MM.1S (cell line): Measurements from ENCODE around the gene RTN4RL2.

ENCODE experiments used
- DNase-seq: peaks from one replicate; pipeline ENCODE4 v3.0.0-alpha.2; 2015
- H2AFZ ChIP-seq: fragments of 300-600 bp; sonication (generic); 2 replicates; pipeline ENCODE4 v1.6.0; 2016; ENCODE audit warnings: antibody characterized with exemption, low read length
- H3F3A ChIP-seq: fragments of 300-600 bp; sonication (generic); 2 replicates; pipeline ENCODE4 v1.6.1; 2016; ENCODE audit warnings: mild to moderate bottlenecking, antibody characterized with exemption, low read length, moderate library complexity, mixed read lengths; ENCODE audit not compliant: insufficient read depth
- H3K27ac ChIP-seq: fragments of 300-600 bp; sonication (generic); 2 replicates; pipeline ENCODE4 v1.5.1; 2016; ENCODE audit warnings: mild to moderate bottlenecking, low read length
- H3K27me3 ChIP-seq: fragments of 300-600 bp; sonication (generic); replicated peaks from 2 replicates; pipeline ENCODE4 v1.6.0; 2016; ENCODE audit warnings: low read length; ENCODE audit not compliant: insufficient read depth
- H3K36me3 ChIP-seq: fragments of 300-600 bp; sonication (generic); replicated peaks from 2 replicates; pipeline ENCODE4 v1.6.1; 2016; ENCODE audit warnings: mild to moderate bottlenecking, low read length, mixed read lengths; ENCODE audit not compliant: insufficient read depth
- H3K4me1 ChIP-seq: fragments of 300-600 bp; sonication (generic); 2 replicates; pipeline ENCODE4 v1.6.1; 2016; ENCODE audit warnings: low read length, mixed read lengths
- H3K4me2 ChIP-seq: fragments of 300-600 bp; sonication (generic); 2 replicates; pipeline ENCODE4 v1.6.0; 2016; ENCODE audit warnings: low read depth, low read length
- H3K4me3 ChIP-seq: fragments of 300-600 bp; sonication (generic); 2 replicates; pipeline ENCODE4 v1.5.1; 2016; ENCODE audit warnings: low read length, mixed read lengths
- H3K79me2 ChIP-seq: fragments of 300-600 bp; sonication (generic); 2 replicates; pipeline ENCODE4 v1.6.1; 2016; ENCODE audit warnings: mixed run types, low read length, mixed read lengths
- H3K9ac ChIP-seq: fragments of 300-600 bp; sonication (generic); 2 replicates; pipeline ENCODE4 v1.6.1; 2016; ENCODE audit warnings: low read length, mixed read lengths
- H3K9me2 ChIP-seq: fragments of 300-600 bp; sonication (generic); replicated peaks from 2 replicates; pipeline ENCODE4 v1.6.1; 2016; ENCODE audit warnings: mild to moderate bottlenecking, low read length, mixed read lengths; ENCODE audit not compliant: insufficient read depth
- H3K9me3 ChIP-seq: fragments of 300-600 bp; sonication (generic); replicated peaks from 2 replicates; pipeline ENCODE4 v1.6.1; 2016; ENCODE audit warnings: mild to moderate bottlenecking, low read length, mixed read lengths; ENCODE audit not compliant: insufficient read depth
- H4K20me1 ChIP-seq: fragments of 300-600 bp; sonication (generic); 2 replicates; pipeline ENCODE4 v1.6.1; 2016; ENCODE audit warnings: mild to moderate bottlenecking, low read length, moderate library complexity, mixed read lengths; ENCODE audit not compliant: insufficient read depth
- CTCF ChIP-seq: fragments of 300-600 bp; sonication (generic); IDR thresholded peaks from 2 replicates; pipeline ENCODE4 v1.5.1; 2016; ENCODE audit warnings: antibody characterized with exemption, low read length, mixed read lengths
- EZH2 ChIP-seq: fragments of 300-600 bp; sonication (generic); optimal IDR thresholded peaks from 2 replicates; pipeline ENCODE3; 2017; ENCODE audit warnings: low read depth, mild to moderate bottlenecking, antibody characterized with exemption, low read length, mixed read lengths
- EZH2phosphoT487 ChIP-seq: fragments of 300-600 bp; sonication (generic); IDR thresholded peaks from 2 replicates; pipeline ENCODE4 v1.6.1; 2018; ENCODE audit warnings: antibody characterized with exemption, low read length

RTN4RL2 gene

GRCh38 chr11:57432149-57432561 is 28.2 kb upstream of the RTN4RL2 start:
- no peak for TF ChIP-seq CTCF
- no peak for TF ChIP-seq EZH2
- TF ChIP-seq EZH2phosphoT487 = no peak
- DNase-seq = no peak
- Histone ChIP-seq H3K4me3 (no peak overlapping the region), H3K4me1 (no peaks in the 10 kb centered on the region), H3K79me2 (no peaks in the 10 kb centered on the region), H3K27me3 (no peaks in the 10 kb centered on the region), H3K36me3 (no peaks in the 10 kb centered on the region), H2AFZ (no peak overlapping the region), H3F3A (no peaks in the 10 kb centered on the region), H4K20me1 (no peaks in the 10 kb centered on the region), H3K9me3 (no peaks in the 10 kb centered on the region), H3K9me2 (no peaks in the 10 kb centered on the region), H3K4me2 (no peak overlapping the region), H3K27ac (no peak overlapping the region), H3K9ac (no peak overlapping the region)

GRCh38 chr11:57432714-57433163 is 27.6 kb upstream of the RTN4RL2 start:
- TF ChIP-seq CTCF = no peak
- TF ChIP-seq EZH2phosphoT487 = no peak
- no peak for TF ChIP-seq EZH2
- no peak overlapping the region for H3K4me2 ChIP-seq
- no peaks in the 10 kb centered on the region for H3F3A ChIP-seq
- H3K9ac ChIP-seq = no peak overlapping the region
- H3K27me3 ChIP-seq = no peaks in the 10 kb centered on the region
- H3K36me3 ChIP-seq = no peaks in the 10 kb centered on the region
- H3K9me2 ChIP-seq = no peaks in the 10 kb centered on the region
- H2AFZ ChIP-seq = no peak overlapping the region
- H3K27ac ChIP-seq = no peak overlapping the region
- H3K9me3 ChIP-seq = no peaks in the 10 kb centered on the region
- H3K4me3 ChIP-seq = no peak overlapping the region
- H3K4me1 ChIP-seq = no peaks in the 10 kb centered on the region
- H3K79me2 ChIP-seq = no peaks in the 10 kb centered on the region
- H4K20me1 ChIP-seq = no peaks in the 10 kb centered on the region
- DNase-seq = no peak

- Histone ChIP-seq H3K4me2 (no peak overlapping the region), H3K9ac (no peak overlapping the region), H3K4me1 (no peaks in the 10 kb centered on the region), H3K9me2 (no peaks in the 10 kb centered on the region), H3F3A (no peaks in the 10 kb centered on the region), H4K20me1 (no peaks in the 10 kb centered on the region), H3K79me2 (no peaks in the 10 kb centered on the region), H2AFZ (no peak overlapping the region), H3K4me3 (no peak overlapping the region), H3K36me3 (no peaks in the 10 kb centered on the region), H3K27ac (no peak overlapping the region), H3K9me3 (no peaks in the 10 kb centered on the region), H3K27me3 (no peaks in the 10 kb centered on the region)
- no peak for DNase-seq
- no peak for TF ChIP-seq EZH2phosphoT487
- TF ChIP-seq CTCF = no peak
- TF ChIP-seq EZH2 = no peak
These were observed 25.4 kb upstream of the RTN4RL2 start for GRCh38 chr11:57434640-57435546.
